Measurements from ENCODE around the gene KIF2C. TPM values are rescaled to one million over a fixed set of nuclear protein-coding genes. Genes with fewer than 3 reads are reported as not detected.

Gene KIF2C
- polyA plus RNA-seq, 1 of the 3 experiments (the other 2 are of a cell fraction), result 20.7 TPM

DNA sequence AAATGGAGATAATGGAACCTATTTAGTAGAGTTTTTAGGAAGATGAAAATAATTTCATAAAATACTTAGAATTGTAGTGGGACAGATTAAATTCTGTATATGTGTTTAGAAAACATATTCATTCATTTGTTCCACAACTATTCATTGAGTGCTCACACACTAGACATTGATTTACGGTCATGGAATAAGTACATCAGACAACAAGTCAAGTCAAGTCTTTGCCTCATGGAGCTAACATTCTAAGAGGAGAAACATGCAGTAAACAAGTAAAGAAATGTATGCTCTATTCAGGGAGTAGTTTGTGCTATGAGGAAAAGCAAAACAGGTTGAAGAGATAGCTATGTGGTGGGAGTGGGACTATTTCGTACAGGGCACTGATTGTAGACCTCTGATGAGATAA, 77.7 kb downstream of the KIF2C start:
- Histone ChIP-seq H3K4me1 (ENCODE audit: control insufficient read depth in 1 of 2, insufficient read depth in 2 of 2, low read depth in 1 of 2, low read length in 1 of 2) (peaks cover 11 to 24% of the 10 kb centered on the region in 2 experiments; a peak in 3 of 4 replicates), H3K9me3 (no peaks in the 10 kb centered on the region), H2AFZ (ENCODE audit: low read depth) (no peak overlapping the region), H3K9ac (no peak overlapping the region), H3K27ac (ENCODE audit: low read depth in 2 of 2, low read length in 1 of 2) (no peak overlapping the region), H3K4me2 (no peak overlapping the region), H3K36me3 (replicated peaks in 1 of 2; ENCODE audit: control insufficient read depth in 1 of 2, insufficient read depth in 2 of 2, low read length in 1 of 2) (peaks cover 8 to 27% of the 10 kb centered on the region in 2 experiments), H3K4me3 (ENCODE audit: low read depth in 2 of 2, low read length in 1 of 2) (no peak overlapping the region), H4K20me1 (ENCODE audit: insufficient read depth) (no peaks in the 10 kb centered on the region), H3K79me2 (ENCODE audit: insufficient read depth) (peaks cover 7% of the 10 kb centered on the region; the same call in 1 of the 2 replicates), H3F3A (replicated peaks; ENCODE audit: insufficient read depth) (peaks cover 66% of the 10 kb centered on the region), H3K27me3 (ENCODE audit: insufficient read depth) (no peaks in the 10 kb centered on the region), H3K9me2 (no peaks in the 10 kb centered on the region)
- POLR2A ChIA-PET, result interaction anchor here (3.2 kb wide), 1 partner anchor 9 kb away, joined by 15 read pairs; the partner anchor contains the start of genes BTBD19 and DYNLT4
- CTCF ChIA-PET, result interaction anchor here (0.7 to 2.3 kb wide), 3 partner anchors 16 to 30 kb away, joined by 3 to 7 read pairs (median 4); no protein-coding TSS in a partner anchor
- no peak for TF ChIP-seq ELF1 (IDR thresholded peaks at IDR 0.05)
- no peak for TF ChIP-seq RAD21 (IDR thresholded peaks at IDR 0.05; ENCODE audit: low read length)
- TF ChIP-seq MXI1 (IDR thresholded peaks at IDR 0.05; ENCODE audit: low read depth, low read length), result no peak
- TF ChIP-seq, protein P1, sequence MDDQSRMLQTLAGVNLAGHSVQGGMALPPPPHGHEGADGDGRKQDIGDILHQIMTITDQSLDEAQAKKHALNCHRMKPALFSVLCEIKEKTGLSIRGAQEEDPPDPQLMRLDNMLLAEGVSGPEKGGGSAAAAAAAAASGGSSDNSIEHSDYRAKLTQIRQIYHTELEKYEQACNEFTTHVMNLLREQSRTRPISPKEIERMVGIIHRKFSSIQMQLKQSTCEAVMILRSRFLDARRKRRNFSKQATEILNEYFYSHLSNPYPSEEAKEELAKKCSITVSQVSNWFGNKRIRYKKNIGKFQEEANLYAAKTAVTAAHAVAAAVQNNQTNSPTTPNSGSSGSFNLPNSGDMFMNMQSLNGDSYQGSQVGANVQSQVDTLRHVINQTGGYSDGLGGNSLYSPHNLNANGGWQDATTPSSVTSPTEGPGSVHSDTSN (IDR thresholded peaks at IDR 0.05), result no peak
- no peak for TF ChIP-seq YY1 (IDR thresholded peaks at IDR 0.05; ENCODE audit: low read depth)
- no peak for TF ChIP-seq TCF12 (IDR thresholded peaks at IDR 0.05)
- no peak for TF ChIP-seq TAF1 (IDR thresholded peaks at IDR 0.05; ENCODE audit: borderline replicate concordance, low read depth, low read length)
- no peak for TF ChIP-seq SIN3A (IDR thresholded peaks at IDR 0.05; ENCODE audit: borderline replicate concordance, low read depth, low read length)
- TF ChIP-seq EZH2phosphoT487 (IDR thresholded peaks at IDR 0.05; ENCODE audit: borderline replicate concordance, low read depth), result no peak
- TF ChIP-seq, protein P2, sequence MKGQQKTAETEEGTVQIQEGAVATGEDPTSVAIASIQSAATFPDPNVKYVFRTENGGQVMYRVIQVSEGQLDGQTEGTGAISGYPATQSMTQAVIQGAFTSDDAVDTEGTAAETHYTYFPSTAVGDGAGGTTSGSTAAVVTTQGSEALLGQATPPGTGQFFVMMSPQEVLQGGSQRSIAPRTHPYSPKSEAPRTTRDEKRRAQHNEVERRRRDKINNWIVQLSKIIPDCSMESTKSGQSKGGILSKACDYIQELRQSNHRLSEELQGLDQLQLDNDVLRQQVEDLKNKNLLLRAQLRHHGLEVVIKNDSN (IDR thresholded peaks at IDR 0.05; ENCODE audit: borderline replicate concordance, low read depth), result no peak
- TF ChIP-seq, protein P3, sequence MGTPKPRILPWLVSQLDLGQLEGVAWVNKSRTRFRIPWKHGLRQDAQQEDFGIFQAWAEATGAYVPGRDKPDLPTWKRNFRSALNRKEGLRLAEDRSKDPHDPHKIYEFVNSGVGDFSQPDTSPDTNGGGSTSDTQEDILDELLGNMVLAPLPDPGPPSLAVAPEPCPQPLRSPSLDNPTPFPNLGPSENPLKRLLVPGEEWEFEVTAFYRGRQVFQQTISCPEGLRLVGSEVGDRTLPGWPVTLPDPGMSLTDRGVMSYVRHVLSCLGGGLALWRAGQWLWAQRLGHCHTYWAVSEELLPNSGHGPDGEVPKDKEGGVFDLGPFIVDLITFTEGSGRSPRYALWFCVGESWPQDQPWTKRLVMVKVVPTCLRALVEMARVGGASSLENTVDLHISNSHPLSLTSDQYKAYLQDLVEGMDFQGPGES (IDR thresholded peaks at IDR 0.05; ENCODE audit: low read depth, low read length), result no peak
- TF ChIP-seq GATA2 (CRISPR knock-in tag; IDR thresholded peaks at IDR 0.05), result no peak
- no peak for TF ChIP-seq REST (IDR thresholded peaks at IDR 0.05; ENCODE audit: low read depth, low read length)
- no peak for TF ChIP-seq RXRA (IDR thresholded peaks at IDR 0.05; ENCODE audit: borderline replicate concordance, low read depth)
- TF ChIP-seq FOSL2 (IDR thresholded peaks at IDR 0.05; ENCODE audit: borderline replicate concordance, low read depth), result no peak
- no peak for TF ChIP-seq CTCF (IDR thresholded peaks at IDR 0.05)
- TF ChIP-seq POLR2AphosphoS5 (IDR thresholded peaks at IDR 0.05; ENCODE audit: low read depth, low read length), result no peak
- no peak for TF ChIP-seq NFIC (IDR thresholded peaks at IDR 0.05; ENCODE audit: borderline replicate concordance)
- TF ChIP-seq TEAD4 (IDR thresholded peaks at IDR 0.05; ENCODE audit: borderline replicate concordance, insufficient read depth), result no peak
- no peak for TF ChIP-seq RCOR1 (IDR thresholded peaks at IDR 0.05; ENCODE audit: low read length)
- DNase-seq, result no peak
- 92% methylated on average over 2 of the region's 2 CpGs for WGBS (ENCODE audit: low lambda C conversion rate)
